Spleen (tissue), 11 donors: ENCODE measurements around the gene THUMPD3. TPM values are rescaled to one million over a fixed set of nuclear protein-coding genes. Genes with fewer than 3 reads are reported as not detected.

Experiments used
- DNase-seq: peaks from one replicate; pipeline ENCODE4 v3.0.0-alpha.2; 2020
- H3K27ac ChIP-seq, 8 donors: fragments of 200-600 bp; sonication (generic) in 7 of 8; 1 replicate in 4 of 8; 2 replicates in 4 of 8; pipeline versions ENCODE4 v1.5.0 to v1.8.0; 2016 to 2021; ENCODE audit warnings: inconsistent platforms in 4 of 8, mild to moderate bottlenecking in 4 of 8, moderate library complexity in 1 of 8
- H3K27me3 ChIP-seq, 7 donors: fragments of 200-600 bp; sonication (generic) in 6 of 7; replicated peaks in 1 of 7; 1 replicate in 4 of 7; 2 replicates in 3 of 7; pipeline versions ENCODE4 v1.5.0 to v1.8.0; 2016 to 2021; ENCODE audit warnings: inconsistent platforms in 3 of 7, mild to moderate bottlenecking in 1 of 7
- H3K36me3 ChIP-seq, 6 donors: fragments of 200-600 bp; sonication (generic) in 5 of 6; 1 replicate in 4 of 6; 2 replicates in 2 of 6; pipeline versions ENCODE4 v1.5.0 to v1.8.0; 2016 to 2021; ENCODE audit warnings: inconsistent platforms in 2 of 6
- H3K4me1 ChIP-seq, 6 donors: fragments of 200-600 bp; sonication (generic) in 5 of 6; 1 replicate in 3 of 6; 2 replicates in 3 of 6; pipeline versions ENCODE4 v1.5.0 to v1.8.0; 2016 to 2021; ENCODE audit warnings: inconsistent platforms in 3 of 6
- H3K4me3 ChIP-seq, 8 donors: fragments of 200-600 bp; sonication (generic) in 7 of 8; 1 replicate in 4 of 8; 2 replicates in 4 of 8; pipeline versions ENCODE4 v1.5.0 to v1.8.0; 2016 to 2021; ENCODE audit warnings: inconsistent platforms in 4 of 8, mild to moderate bottlenecking in 4 of 8, moderate library complexity in 2 of 8
- H3K9me3 ChIP-seq, 8 donors: fragments of 200-600 bp; sonication (generic) in 7 of 8; 1 replicate in 4 of 8; 2 replicates in 4 of 8; pipeline versions ENCODE4 v1.5.0 to v1.8.0; 2016 to 2021; ENCODE audit warnings: inconsistent platforms in 4 of 8
- POLR2A ChIP-seq, 3 donors: fragments of 450-650 bp; IDR thresholded peaks; one replicate each; pipeline ENCODE4 v1.5.1; 2017; ENCODE audit warnings: antibody characterized with exemption in 3 of 3, mild to moderate bottlenecking in 1 of 3
- POLR2AphosphoS5 ChIP-seq, 3 donors: sonication (generic); formaldehyde crosslinking; IDR thresholded peaks; one replicate each; pipeline ENCODE4 v1.5.1; 2017; ENCODE audit warnings: antibody characterized with exemption in 3 of 3
- WGBS, 5 donors: extraction: QIAGEN DNeasy Blood & Tissue Kit in 3 of 5; methylation state at CpG; one replicate each; pipeline versions ENCODE4 v1.1.5 to v1.1.7; 2013 to 2018; 5-methylcytosine and 5-hydroxymethylcytosine counted together
- intact Hi-C: fragments of 100-400 bp; cut with DNase I; formaldehyde crosslinking; loops from one replicate; pipeline ENCODE4 v1.15.0; 2023; ENCODE audit warnings: low total_unique reads
- polyA plus RNA-seq, 3 donors: library from polyadenylated mRNA; stranded (reverse); fragments of 200-250 nt; gene quantifications; one replicate each; pipeline ENCODE4 v1.2.1, GENCODE V29; 2013
- total RNA-seq, 7 donors: library from RNA; depleted of rRNA in 3 of 7; stranded (reverse); fragments of >200 nt in 3 of 7; fragmentation: NEBNext Ultra II Directional in 4 of 7; extraction: Animal tissue kit (Norgen Biotek cat#: 25700) in 4 of 7; gene quantifications; one replicate each; pipeline versions ENCODE4 v1.1.0 to v1.2.1, GENCODE V29; 2016 to 2021
- TF ChIP-seq, protein P1 (sequence below), 11 experiments: fragments of 200-600 bp in 7 of 11; fragments of 450-650 bp in 4 of 11; sonication (generic) in 4 of 11; IDR thresholded peaks in 8 of 11; conservative IDR thresholded peaks in 3 of 11; 1 replicate in 7 of 11; 2 replicates in 4 of 11; pipeline versions ENCODE4 v1.4.0 to v1.8.0; 2016 to 2021; ENCODE audit warnings: antibody characterized with exemption in 11 of 11, inconsistent platforms in 4 of 11, mild to moderate bottlenecking in 1 of 11
- donor health status: healthy with polysubstance abuse.
- donor health status: DM: no; HTN: no; CAD: no; lungs with moderate emphysema.
- donor health status: DM: no; HTN: no; CAD: no.
- donor health status: Bipolar disorder and iron deficiency.
- donor health status: healthy.
- donor health status: DM: no; HTN: no; CAD: no.
- donor health status: DM: yes; HTN: yes; CAD: no.

The THUMPD3 gene
- total and polyA plus RNA-seq, 10 donors, result 16.3 to 36.8 (median 23.8) TPM

DNA sequence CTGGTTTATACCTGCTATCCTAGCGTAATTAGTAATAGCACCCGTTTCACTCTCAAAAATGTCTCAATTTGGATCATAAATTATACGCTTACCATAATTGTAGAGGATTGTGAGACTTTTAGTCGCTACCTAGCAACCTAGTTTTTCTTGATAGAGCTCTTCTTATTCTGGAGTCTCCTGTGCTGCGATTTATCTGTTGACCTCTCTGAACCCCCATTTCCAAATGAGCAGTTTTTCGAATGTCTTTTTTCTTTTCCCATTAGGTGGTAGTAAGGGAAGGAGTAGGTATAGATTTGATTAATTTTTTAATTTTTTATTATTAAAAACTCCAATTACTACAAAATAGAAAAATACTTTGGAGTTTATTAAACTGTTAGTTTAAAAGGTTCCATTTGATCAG is 45.2 kb downstream of the THUMPD3 start:
- H3K27me3 ChIP-seq, result no peaks in the 10 kb centered on the region
- no peak overlapping the region for H3K27ac ChIP-seq
- H3K36me3 ChIP-seq, result no peaks in the 10 kb centered on the region
- no peak for TF ChIP-seq POLR2A (IDR thresholded peaks at IDR 0.05)
- TF ChIP-seq POLR2AphosphoS5 (IDR thresholded peaks at IDR 0.05), result no peak
- TF ChIP-seq, protein P1, sequence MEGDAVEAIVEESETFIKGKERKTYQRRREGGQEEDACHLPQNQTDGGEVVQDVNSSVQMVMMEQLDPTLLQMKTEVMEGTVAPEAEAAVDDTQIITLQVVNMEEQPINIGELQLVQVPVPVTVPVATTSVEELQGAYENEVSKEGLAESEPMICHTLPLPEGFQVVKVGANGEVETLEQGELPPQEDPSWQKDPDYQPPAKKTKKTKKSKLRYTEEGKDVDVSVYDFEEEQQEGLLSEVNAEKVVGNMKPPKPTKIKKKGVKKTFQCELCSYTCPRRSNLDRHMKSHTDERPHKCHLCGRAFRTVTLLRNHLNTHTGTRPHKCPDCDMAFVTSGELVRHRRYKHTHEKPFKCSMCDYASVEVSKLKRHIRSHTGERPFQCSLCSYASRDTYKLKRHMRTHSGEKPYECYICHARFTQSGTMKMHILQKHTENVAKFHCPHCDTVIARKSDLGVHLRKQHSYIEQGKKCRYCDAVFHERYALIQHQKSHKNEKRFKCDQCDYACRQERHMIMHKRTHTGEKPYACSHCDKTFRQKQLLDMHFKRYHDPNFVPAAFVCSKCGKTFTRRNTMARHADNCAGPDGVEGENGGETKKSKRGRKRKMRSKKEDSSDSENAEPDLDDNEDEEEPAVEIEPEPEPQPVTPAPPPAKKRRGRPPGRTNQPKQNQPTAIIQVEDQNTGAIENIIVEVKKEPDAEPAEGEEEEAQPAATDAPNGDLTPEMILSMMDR (IDR thresholded peaks at IDR 0.05 in 8 of 11, conservative IDR thresholded peaks at IDR 0.05 in 3 of 11), result no peak
- 87 to 95% (median 91%) methylated on average over 6 of the region's 6 CpGs for WGBS, 5 donors
- peaks cover 54 to 100% (median 94%) of the 10 kb centered on the region in 6 donors for H3K4me1 ChIP-seq
- H3K9me3 ChIP-seq, result no peaks in the 10 kb centered on the region
- intact Hi-C loops, result no loop called here
- DNase-seq, result no peak
- H3K4me3 ChIP-seq, result no peak overlapping the region

DNA sequence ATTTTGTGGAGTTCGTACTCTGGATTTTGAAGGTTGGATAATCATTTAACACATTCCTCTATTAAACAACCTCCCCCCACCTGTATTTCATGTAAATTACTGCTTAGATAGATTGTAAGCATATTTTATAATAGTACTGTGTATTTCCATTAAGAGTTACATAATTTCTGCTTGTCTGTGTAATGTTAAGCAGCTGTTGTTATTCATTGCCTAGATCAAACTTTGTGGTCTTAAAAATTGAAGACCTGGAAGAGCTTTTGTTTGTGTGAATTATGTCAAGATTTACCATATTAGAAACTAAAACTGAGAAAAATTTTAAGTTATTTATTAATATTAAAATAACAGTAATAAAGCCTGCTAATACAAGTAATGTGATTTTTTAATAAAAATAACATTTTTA is 45.7 kb downstream of the THUMPD3 start:
- H3K36me3 ChIP-seq, result no peaks in the 10 kb centered on the region
- H3K4me3 ChIP-seq, result no peak overlapping the region
- H3K27ac ChIP-seq, result no peak overlapping the region
- TF ChIP-seq POLR2A (IDR thresholded peaks at IDR 0.05) (no peak), POLR2AphosphoS5 (IDR thresholded peaks at IDR 0.05) (no peak)
- TF ChIP-seq, protein P1 (IDR thresholded peaks at IDR 0.05 in 8 of 11, conservative IDR thresholded peaks at IDR 0.05 in 3 of 11), result no peak
- 78 to 92% (median 84%) methylated on average over 1 of the region's 1 CpG for WGBS, 5 donors
- no peaks in the 10 kb centered on the region for H3K27me3 ChIP-seq
- no peak for DNase-seq
- no peaks in the 10 kb centered on the region for H3K9me3 ChIP-seq
- intact Hi-C loops, result no loop called here
- peaks cover 52 to 99% (median 91%) of the 10 kb centered on the region in 6 donors for H3K4me1 ChIP-seq

DNA sequence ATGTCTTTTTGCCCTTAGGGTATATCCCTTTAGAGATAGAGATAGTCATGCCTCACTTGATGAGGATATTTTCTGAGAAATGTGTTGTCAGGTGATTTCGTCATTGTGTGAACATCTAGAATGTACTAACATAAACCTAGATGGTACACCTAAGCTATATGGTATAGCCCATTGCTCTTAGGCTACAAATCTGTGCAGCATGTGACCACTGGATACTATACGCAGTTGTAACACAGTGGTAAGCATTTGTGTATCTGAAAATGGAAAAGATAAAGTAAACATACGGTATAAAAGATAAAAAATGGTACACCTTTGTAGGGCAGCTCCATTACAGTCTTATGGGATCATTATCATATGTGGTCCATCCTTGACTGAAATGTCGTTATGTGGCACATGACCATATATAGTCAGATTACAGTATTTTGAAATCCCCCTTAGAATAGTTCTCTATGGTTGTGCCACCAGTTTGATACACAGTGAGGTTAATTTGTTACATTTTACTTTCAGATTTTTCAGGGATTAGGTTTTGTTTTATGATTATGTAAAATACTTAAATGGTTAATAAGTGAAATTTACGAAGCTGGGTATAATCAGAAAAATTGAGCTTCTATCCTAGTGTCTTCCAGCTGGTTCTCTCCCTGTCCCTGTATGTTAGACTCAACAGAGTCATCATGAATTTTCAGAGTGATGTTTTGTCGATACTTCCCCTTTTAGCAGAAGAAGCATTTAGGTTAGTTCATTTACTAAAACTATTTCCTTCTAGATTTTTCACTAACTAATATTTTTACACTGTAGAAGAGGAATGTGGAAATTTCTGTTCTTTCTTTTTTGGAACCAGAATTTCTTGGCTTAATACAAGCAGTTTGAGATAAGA is 47.4 kb downstream of the THUMPD3 start:
- H3K4me1 ChIP-seq, result peaks cover 38 to 99% (median 87%) of the 10 kb centered on the region in 6 donors
- H3K4me3 ChIP-seq, result no peak overlapping the region
- peak overlapping the region in 7 of 8 donors; percentile 1 to 63 (median 45) for H3K27ac ChIP-seq
- no peaks in the 10 kb centered on the region for H3K36me3 ChIP-seq
- DNase-seq, result no peak
- no peaks in the 10 kb centered on the region for H3K27me3 ChIP-seq
- 64 to 76% (median 72%) methylated on average over 6 of the region's 6 CpGs for WGBS, 5 donors
- H3K9me3 ChIP-seq, result no peaks in the 10 kb centered on the region
- intact Hi-C loops, result no loop called here
- TF ChIP-seq, protein P1 (IDR thresholded peaks at IDR 0.05 in 8 of 11, conservative IDR thresholded peaks at IDR 0.05 in 3 of 11), result no peak
- TF ChIP-seq POLR2AphosphoS5 (IDR thresholded peaks at IDR 0.05) (no peak), POLR2A (IDR thresholded peaks at IDR 0.05) (no peak)

DNA sequence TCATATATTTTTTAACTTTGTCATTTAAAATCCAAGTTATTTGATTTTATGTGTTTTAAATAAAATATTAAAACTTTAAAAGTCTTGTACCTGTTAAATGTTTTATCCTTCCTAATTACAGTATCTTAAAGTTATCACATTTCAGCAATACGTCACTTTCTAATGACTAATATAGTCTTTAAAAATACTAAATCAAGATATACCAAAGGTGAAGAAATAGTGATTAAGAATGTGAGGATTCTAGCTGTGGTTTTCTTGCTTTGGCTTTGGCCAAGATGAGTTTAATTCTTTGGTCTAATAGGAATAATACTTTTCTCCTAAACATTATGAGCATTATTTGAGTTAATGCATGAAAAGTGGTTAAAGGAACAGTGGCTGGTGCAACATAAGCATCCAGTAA is 48.4 kb downstream of the THUMPD3 start:
- no peak overlapping the region for H3K4me3 ChIP-seq
- no peak for TF ChIP-seq POLR2A (IDR thresholded peaks at IDR 0.05)
- TF ChIP-seq, protein P1 (IDR thresholded peaks at IDR 0.05 in 8 of 11, conservative IDR thresholded peaks at IDR 0.05 in 3 of 11), result no peak
- TF ChIP-seq POLR2AphosphoS5 (IDR thresholded peaks at IDR 0.05), result no peak
- peaks cover 0 to 9% (median 3%) of the 10 kb centered on the region in 6 donors for H3K36me3 ChIP-seq
- WGBS, 5 donors, result 86 to 98% (median 96%) methylated on average over 1 of the region's 1 CpG
- intact Hi-C loops, result no loop called here
- H3K9me3 ChIP-seq, result no peaks in the 10 kb centered on the region
- H3K27me3 ChIP-seq, result no peaks in the 10 kb centered on the region
- H3K4me1 ChIP-seq, result peaks cover 28 to 99% (median 88%) of the 10 kb centered on the region in 6 donors
- peak overlapping the region in 2 of 8 donors; percentile 1 to 45 for H3K27ac ChIP-seq
- DNase-seq, result no peak
